Measurements from ENCODE around the gene FAM13B. TPM values are rescaled to one million over a fixed set of nuclear protein-coding genes. Genes with fewer than 3 reads are reported as not detected.

FAM13B gene
- total and polyA plus RNA-seq, 7 donors = 9.0 to 81.7 (median 47.2) TPM

DNA sequence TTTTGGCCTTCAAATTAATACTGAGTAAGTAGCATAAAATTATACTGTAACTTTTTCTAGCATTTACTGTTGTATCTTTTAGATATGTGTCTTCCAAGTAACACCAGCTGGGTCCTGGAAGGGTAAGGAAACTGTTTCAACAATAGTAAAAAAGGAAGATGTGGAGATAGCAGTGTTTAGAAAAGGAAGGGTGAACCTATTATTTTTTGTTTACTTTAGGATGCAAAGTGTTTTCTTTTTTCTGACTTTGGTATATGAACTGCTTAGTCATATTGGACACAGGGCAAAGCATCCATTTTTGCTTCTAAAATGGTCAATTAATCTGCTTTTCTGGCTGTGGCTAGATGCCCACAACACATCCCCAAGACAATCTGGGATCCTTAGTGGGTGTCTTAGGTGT lies 138.3 kb downstream of the FAM13B start:
- Histone ChIP-seq H3K27ac (no peak overlapping the region), H3K4me1 (peaks cover 0 to under 1% (median 0%) of the 10 kb centered on the region in 4 donors), H3K9me3 (no peaks in the 10 kb centered on the region), H3K27me3 (no peaks in the 10 kb centered on the region), H3K36me3 (no peaks in the 10 kb centered on the region), H3K4me3 (no peak overlapping the region)
- DNase-seq = no peak
- intact Hi-C loops (cut with DNase I) = no loop called here
- TF ChIP-seq EP300 (IDR thresholded peaks at IDR 0.05) (no peak), POLR2AphosphoS5 (IDR thresholded peaks at IDR 0.05) (no peak), POLR2A (IDR thresholded peaks at IDR 0.05) (no peak)
- TF ChIP-seq, protein P1, sequence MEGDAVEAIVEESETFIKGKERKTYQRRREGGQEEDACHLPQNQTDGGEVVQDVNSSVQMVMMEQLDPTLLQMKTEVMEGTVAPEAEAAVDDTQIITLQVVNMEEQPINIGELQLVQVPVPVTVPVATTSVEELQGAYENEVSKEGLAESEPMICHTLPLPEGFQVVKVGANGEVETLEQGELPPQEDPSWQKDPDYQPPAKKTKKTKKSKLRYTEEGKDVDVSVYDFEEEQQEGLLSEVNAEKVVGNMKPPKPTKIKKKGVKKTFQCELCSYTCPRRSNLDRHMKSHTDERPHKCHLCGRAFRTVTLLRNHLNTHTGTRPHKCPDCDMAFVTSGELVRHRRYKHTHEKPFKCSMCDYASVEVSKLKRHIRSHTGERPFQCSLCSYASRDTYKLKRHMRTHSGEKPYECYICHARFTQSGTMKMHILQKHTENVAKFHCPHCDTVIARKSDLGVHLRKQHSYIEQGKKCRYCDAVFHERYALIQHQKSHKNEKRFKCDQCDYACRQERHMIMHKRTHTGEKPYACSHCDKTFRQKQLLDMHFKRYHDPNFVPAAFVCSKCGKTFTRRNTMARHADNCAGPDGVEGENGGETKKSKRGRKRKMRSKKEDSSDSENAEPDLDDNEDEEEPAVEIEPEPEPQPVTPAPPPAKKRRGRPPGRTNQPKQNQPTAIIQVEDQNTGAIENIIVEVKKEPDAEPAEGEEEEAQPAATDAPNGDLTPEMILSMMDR (IDR thresholded peaks at IDR 0.05) = no peak

DNA sequence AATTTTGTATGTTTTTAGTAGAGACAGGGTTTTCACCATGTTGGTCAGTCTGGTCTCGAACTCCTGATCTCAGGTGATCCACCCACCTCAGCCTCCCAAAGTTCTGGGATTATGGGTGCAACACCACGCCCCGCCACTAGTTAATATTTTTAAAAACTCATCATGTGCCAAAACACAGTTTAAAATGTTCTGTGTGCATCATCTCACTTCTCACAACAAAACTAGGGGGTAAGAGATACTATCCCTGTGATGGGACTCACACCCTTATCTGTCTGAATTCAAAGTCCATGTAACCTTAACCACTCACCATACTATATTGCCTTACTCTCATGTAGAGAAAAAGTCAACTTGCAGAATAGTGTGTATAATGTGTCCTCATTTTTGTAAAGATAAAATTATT lies 141.0 kb downstream of the FAM13B start:
- H3K9me3 ChIP-seq = no peaks in the 10 kb centered on the region
- 91 to 93% methylated on average over 3 of the region's 3 CpGs for WGBS, 2 donors
- TF ChIP-seq, protein P1 (IDR thresholded peaks at IDR 0.05) = peak in 1 of 4 experiments; percentile 20
- no peak for TF ChIP-seq POLR2AphosphoS5 (IDR thresholded peaks at IDR 0.05)
- no peak overlapping the region for H3K4me3 ChIP-seq
- no peaks in the 10 kb centered on the region for H3K36me3 ChIP-seq
- no peak overlapping the region for H3K27ac ChIP-seq
- no peak for DNase-seq
- H3K4me1 ChIP-seq = peaks cover 0 to 10% (median 8%) of the 10 kb centered on the region in 4 donors
- H3K27me3 ChIP-seq = no peaks in the 10 kb centered on the region
- intact Hi-C loops (cut with DNase I) = no loop called here

DNA sequence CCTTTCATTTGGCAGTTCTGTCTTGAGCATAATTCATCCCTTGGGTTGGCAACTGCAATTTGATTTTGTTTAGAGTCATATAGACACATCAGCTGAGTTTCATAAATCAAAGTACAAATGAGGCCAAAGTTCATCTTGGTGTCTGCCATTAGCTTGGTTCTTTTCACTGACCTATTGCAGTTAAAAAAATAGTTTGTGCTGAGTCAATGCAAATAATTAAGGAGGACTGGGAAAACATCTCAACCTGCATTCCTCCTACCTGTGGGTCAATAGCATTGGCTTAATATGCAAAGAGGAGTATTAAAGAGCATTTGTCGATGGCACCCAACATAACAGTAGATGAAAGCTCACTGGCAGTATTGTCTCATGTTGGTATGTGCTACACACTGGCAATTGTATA lies 142.0 kb downstream of the FAM13B start:
- H3K9me3 ChIP-seq = no peaks in the 10 kb centered on the region
- no peak overlapping the region for H3K4me3 ChIP-seq
- no peak overlapping the region for H3K27ac ChIP-seq
- H3K4me1 ChIP-seq = peaks cover 0 to 10% (median 8%) of the 10 kb centered on the region in 4 donors
- WGBS, 2 donors = 80 to 87% methylated on average over 1 of the region's 1 CpG
- intact Hi-C loops (cut with DNase I) = no loop called here
- H3K36me3 ChIP-seq = no peaks in the 10 kb centered on the region
- no peak for DNase-seq
- no peaks in the 10 kb centered on the region for H3K27me3 ChIP-seq
- no peak for TF ChIP-seq POLR2AphosphoS5 (IDR thresholded peaks at IDR 0.05)
- TF ChIP-seq, protein P1 (IDR thresholded peaks at IDR 0.05) = no peak
- no peak for TF ChIP-seq EP300 (IDR thresholded peaks at IDR 0.05)
- TF ChIP-seq POLR2A (IDR thresholded peaks at IDR 0.05) = no peak

DNA sequence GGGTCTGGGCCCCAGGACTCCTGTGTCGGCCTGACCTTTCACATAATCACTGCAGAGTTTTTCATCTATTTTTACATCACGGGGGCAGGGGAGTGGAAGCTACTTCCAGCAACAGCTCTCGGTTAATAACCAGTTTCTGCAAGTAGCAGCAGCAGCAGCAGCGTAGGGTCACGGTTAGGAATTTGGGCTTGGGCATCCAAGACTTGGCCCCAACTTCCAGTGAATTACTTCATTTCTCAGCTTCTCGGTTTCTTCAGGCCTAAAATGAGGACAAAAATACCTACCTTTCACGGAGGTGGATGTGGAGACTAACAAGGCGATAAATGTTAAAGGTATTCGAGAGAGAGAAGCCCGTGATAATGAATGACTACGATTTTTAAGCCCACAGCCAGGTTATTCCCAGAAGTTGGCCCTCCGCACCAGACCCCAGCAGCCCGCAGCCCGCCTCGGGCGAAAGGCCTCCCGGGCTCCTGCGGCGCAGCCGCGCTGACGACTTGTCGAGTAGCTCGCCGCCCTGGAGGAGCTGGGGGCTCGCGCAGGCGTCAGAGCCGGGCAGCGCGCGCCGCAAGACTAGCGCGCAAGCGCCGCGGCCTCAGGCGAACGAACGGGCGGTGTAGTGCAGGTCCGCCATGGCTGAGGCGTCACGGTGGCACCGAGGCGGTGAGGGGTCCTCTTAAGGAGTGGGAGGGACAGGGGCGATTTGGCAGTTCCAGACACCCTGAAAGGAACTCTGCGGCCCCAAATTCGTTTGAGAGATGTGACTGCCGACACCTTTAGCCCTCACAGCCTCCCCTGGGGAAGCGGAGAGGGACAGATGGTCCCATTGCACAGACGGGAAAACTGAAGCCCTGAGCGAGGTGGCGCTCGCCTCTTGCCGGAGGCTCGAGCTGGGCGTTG lies 143.8 kb downstream of the FAM13B start, which contains the start of gene PKD2L2:
Gene PKD2L2, plus strand, starts transcription at position 595 of the 897 bp plus-strand sequence. Its CDS starts 35 bp downstream, at position 630.
- DNase-seq = peak; percentile 86
- H3K9me3 ChIP-seq = no peaks in the 10 kb centered on the region
- TF ChIP-seq, protein P1 (IDR thresholded peaks at IDR 0.05) = no peak
- TF ChIP-seq POLR2A (IDR thresholded peaks at IDR 0.05) (peak in 1 of 2 donors; percentile 33), EP300 (IDR thresholded peaks at IDR 0.05) (no peak), POLR2AphosphoS5 (IDR thresholded peaks at IDR 0.05) (peak in 3 of 4 donors; percentile 47 to 69 (median 53))
- no peaks in the 10 kb centered on the region for H3K27me3 ChIP-seq
- H3K36me3 ChIP-seq = no peaks in the 10 kb centered on the region
- 18 to 56% methylated on average over 59 of the region's 59 CpGs for whole genome bisulfite sequencing, 2 donors
- peak within 1 kb of the TSS; percentile 68 to 79 (median 77) for H3K27ac ChIP-seq
- peak within 1 kb of the TSS; percentile 13 to 51 (median 42) for H3K4me3 ChIP-seq
- peaks cover 0 to 10% (median 8%) of the 10 kb centered on the region in 4 donors for H3K4me1 ChIP-seq
- intact Hi-C loops (cut with DNase I) = no loop called here

Data from sigmoid colon (tissue), 7 donors.